ENCODE data around the gene TAP1. TPM values are rescaled to one million over a fixed set of nuclear protein-coding genes. Genes with fewer than 3 reads are reported as not detected.

The TAP1 gene
- total RNA-seq, 1 donor from 2014 or later: 29.7 TPM

- Mint-ChIP-seq H3K4me1 (ENCODE audit: low read depth) (peaks cover 7% of the 10 kb centered on the region), H3K36me3 (ENCODE audit: low read depth) (no peaks in the 10 kb centered on the region), H3K4me3 (ENCODE audit: unreplicated experiment) (no peak overlapping the region), H3K9me3 (ENCODE audit: low read depth) (no peaks in the 10 kb centered on the region), H3K27me3 (ENCODE audit: low read depth) (peaks cover 35% of the 10 kb centered on the region), H3K27ac (ENCODE audit: unreplicated experiment) (no peak overlapping the region)
- no peak for DNase-seq (ENCODE audit: low spot score)
- TF ChIP-seq CTCF (IDR thresholded peaks at IDR 0.05): no peak
Observed at GRCh38 chr6:32860674-32861073, 7.2 kb upstream of the TAP1 start.

GRCh38 chr6:32858194-32858593 is 4.7 kb upstream of the TAP1 start:
- H3K4me3 Mint-ChIP-seq (ENCODE audit: unreplicated experiment): no peak overlapping the region
- no peak overlapping the region for H3K27ac Mint-ChIP-seq (ENCODE audit: unreplicated experiment)
- no peak for DNase-seq (ENCODE audit: low spot score)
- peaks cover 17% of the 10 kb centered on the region for H3K4me1 Mint-ChIP-seq (ENCODE audit: low read depth)
- no peak for TF ChIP-seq CTCF (IDR thresholded peaks at IDR 0.05)
- no peaks in the 10 kb centered on the region for H3K36me3 Mint-ChIP-seq (ENCODE audit: low read depth)
- H3K9me3 Mint-ChIP-seq (ENCODE audit: low read depth): no peaks in the 10 kb centered on the region
- peaks cover 32% of the 10 kb centered on the region for H3K27me3 Mint-ChIP-seq (ENCODE audit: low read depth)

- Mint-ChIP-seq H3K27ac (ENCODE audit: unreplicated experiment) (no peak overlapping the region), H3K4me1 (ENCODE audit: low read depth) (peaks cover 23% of the 10 kb centered on the region), H3K27me3 (ENCODE audit: low read depth) (peaks cover 29% of the 10 kb centered on the region)
Observed at GRCh38 chr6:32857156-32857891, 3.8 kb upstream of the TAP1 start.

GRCh38 chr6:32855467-32856174 is 2.1 kb upstream of the TAP1 start:
- H3K9me3 Mint-ChIP-seq (ENCODE audit: low read depth): no peaks in the 10 kb centered on the region
- peaks cover 27% of the 10 kb centered on the region for H3K27me3 Mint-ChIP-seq (ENCODE audit: low read depth)
- no peak for TF ChIP-seq CTCF (IDR thresholded peaks at IDR 0.05)
- no peak overlapping the region for H3K4me3 Mint-ChIP-seq (ENCODE audit: unreplicated experiment)
- DNase-seq (ENCODE audit: low spot score): no peak
- peaks cover 5% of the 10 kb centered on the region for H3K36me3 Mint-ChIP-seq (ENCODE audit: low read depth)
- H3K27ac Mint-ChIP-seq (ENCODE audit: unreplicated experiment): no peak overlapping the region
- H3K4me1 Mint-ChIP-seq (ENCODE audit: low read depth): peaks cover 24% of the 10 kb centered on the region

More at GRCh38 chr6:32857156-32857891, 3.8 kb upstream of the TAP1 start:
- Mint-ChIP-seq H3K4me3 (ENCODE audit: unreplicated experiment) (no peak overlapping the region), H3K9me3 (ENCODE audit: low read depth) (no peaks in the 10 kb centered on the region), H3K36me3 (ENCODE audit: low read depth) (no peaks in the 10 kb centered on the region)
- no peak for TF ChIP-seq CTCF (IDR thresholded peaks at IDR 0.05)
- DNase-seq (ENCODE audit: low spot score): no peak

DNA sequence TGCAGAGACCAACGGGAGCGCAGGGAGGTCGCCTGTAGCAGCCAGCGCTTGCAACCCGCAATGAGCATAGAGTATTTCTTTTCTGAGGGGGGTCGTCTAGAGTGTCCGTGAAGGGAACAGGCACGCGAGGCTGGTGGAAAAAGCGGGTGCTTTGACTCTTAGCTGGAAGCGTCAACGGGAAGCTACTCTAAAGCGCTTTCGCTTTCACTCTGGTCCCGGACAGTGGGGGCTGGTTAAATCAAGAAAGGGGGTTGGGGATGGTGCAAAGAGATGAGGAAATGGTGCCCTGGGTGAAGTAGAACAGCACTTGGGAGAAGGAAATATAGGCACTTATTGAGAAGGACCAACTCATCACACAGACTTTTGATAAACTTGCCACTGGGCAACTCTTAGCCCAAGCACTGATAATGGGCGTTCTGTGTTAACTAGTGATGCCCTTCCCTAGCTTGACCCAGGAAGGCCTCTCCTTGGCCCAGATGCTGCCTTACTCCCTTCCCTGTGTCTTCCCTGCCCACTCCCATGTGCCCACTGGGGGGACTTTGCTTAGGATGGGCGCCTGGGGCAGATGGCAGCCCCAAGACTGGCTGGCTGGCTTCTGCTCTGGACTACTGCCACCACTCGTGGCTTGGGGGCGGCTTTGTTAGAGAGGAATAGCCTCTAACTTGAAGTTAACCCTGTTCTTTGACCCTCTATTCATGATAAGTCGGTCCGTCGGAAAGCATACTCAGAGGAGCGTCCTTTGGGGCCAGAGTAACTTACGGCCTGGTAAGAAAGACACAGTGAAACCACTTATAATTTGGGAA is 1.1 kb upstream of the TAP1 start:
- Mint-ChIP-seq H3K36me3 (ENCODE audit: low read depth) (peaks cover 11% of the 10 kb centered on the region), H3K4me1 (ENCODE audit: low read depth) (peaks cover 24% of the 10 kb centered on the region), H3K27me3 (ENCODE audit: low read depth) (peaks cover 25% of the 10 kb centered on the region), H3K27ac (ENCODE audit: unreplicated experiment) (peak overlapping the region; percentile 97), H3K4me3 (ENCODE audit: unreplicated experiment) (peak overlapping the region; percentile 95), H3K9me3 (ENCODE audit: low read depth) (no peaks in the 10 kb centered on the region)
- DNase-seq (ENCODE audit: low spot score): no peak
- no peak for TF ChIP-seq CTCF (IDR thresholded peaks at IDR 0.05)

Data from chondrocyte (in vitro differentiated cells).